Lower leg skin (tissue), 4 donors: ENCODE results near the gene SCN3B. TPM values are rescaled to one million over a fixed set of nuclear protein-coding genes. Genes with fewer than 3 reads are reported as not detected.

Source experiments
- DNase-seq, 2 donors: peaks; one replicate each; pipeline ENCODE4 v3.0.0-alpha.2; 2019; ENCODE audit warnings: low spot score in 2 of 2
- H3K4me3 ChIP-seq: fragments of 200-600 bp; sonication (generic); 2 replicates; pipeline ENCODE4 v1.5.1; 2017; ENCODE audit warnings: mild to moderate bottlenecking, low read depth; ENCODE audit not compliant: poor library complexity, severe bottlenecking
- POLR2A ChIP-seq, 2 donors: fragments of 450-650 bp; IDR thresholded peaks; one replicate each; pipeline ENCODE4 v1.6.1; 2016 to 2017; ENCODE audit warnings: antibody characterized with exemption in 2 of 2, mild to moderate bottlenecking in 1 of 2, moderate library complexity in 1 of 2
- WGBS, 2 donors: methylation state at CpG; one replicate each; pipeline ENCODE4 v1.1.5; 2018; 5-methylcytosine and 5-hydroxymethylcytosine counted together
- intact Hi-C: fragments of 100-400 bp; cut with DNase I; formaldehyde crosslinking; loops from one replicate; pipeline ENCODE4 v1.15.0; 2023; ENCODE audit warnings: low total_unique reads
- total RNA-seq, 4 donors: library from RNA; depleted of rRNA; stranded (reverse); fragments of >200 nt; gene quantifications; one replicate each; pipeline ENCODE4 v1.1.0, GENCODE V29; 2016
- TF ChIP-seq, protein P1 (sequence below), 3 donors: fragments of 450-650 bp; IDR thresholded peaks; one replicate each; pipeline ENCODE4 v1.5.1; 2016; ENCODE audit warnings: antibody characterized with exemption in 3 of 3, mild to moderate bottlenecking in 3 of 3, moderate library complexity in 2 of 3

The SCN3B gene
- total RNA-seq, 4 donors from 2014 or later: 0.51 to 5.1 (median 0.92) TPM

DNA sequence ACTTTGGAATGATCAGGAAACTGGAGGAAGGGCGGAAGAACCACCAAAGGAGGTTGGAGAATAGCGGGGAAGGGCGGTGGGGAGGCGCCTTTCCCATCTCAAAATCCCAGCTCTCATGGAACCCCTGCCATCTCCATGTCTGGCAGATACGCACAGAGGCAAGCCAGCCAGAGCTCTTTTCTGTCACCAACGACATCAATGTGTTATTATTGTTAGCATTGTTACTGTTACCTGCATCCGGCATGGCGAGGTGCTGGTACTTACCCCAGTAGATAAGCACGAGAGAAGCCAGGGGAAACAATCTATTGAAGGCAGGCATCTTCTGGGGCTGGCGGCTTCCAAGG is 969 bp downstream of the SCN3B start:
- WGBS, 2 donors: 12 to 13% methylated on average over 10 of the region's 10 CpGs
- H3K4me3 ChIP-seq: no peak overlapping the region
- TF ChIP-seq, protein P1, sequence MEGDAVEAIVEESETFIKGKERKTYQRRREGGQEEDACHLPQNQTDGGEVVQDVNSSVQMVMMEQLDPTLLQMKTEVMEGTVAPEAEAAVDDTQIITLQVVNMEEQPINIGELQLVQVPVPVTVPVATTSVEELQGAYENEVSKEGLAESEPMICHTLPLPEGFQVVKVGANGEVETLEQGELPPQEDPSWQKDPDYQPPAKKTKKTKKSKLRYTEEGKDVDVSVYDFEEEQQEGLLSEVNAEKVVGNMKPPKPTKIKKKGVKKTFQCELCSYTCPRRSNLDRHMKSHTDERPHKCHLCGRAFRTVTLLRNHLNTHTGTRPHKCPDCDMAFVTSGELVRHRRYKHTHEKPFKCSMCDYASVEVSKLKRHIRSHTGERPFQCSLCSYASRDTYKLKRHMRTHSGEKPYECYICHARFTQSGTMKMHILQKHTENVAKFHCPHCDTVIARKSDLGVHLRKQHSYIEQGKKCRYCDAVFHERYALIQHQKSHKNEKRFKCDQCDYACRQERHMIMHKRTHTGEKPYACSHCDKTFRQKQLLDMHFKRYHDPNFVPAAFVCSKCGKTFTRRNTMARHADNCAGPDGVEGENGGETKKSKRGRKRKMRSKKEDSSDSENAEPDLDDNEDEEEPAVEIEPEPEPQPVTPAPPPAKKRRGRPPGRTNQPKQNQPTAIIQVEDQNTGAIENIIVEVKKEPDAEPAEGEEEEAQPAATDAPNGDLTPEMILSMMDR (IDR thresholded peaks at IDR 0.05): no peak
- no peak for TF ChIP-seq POLR2A (IDR thresholded peaks at IDR 0.05)

DNA sequence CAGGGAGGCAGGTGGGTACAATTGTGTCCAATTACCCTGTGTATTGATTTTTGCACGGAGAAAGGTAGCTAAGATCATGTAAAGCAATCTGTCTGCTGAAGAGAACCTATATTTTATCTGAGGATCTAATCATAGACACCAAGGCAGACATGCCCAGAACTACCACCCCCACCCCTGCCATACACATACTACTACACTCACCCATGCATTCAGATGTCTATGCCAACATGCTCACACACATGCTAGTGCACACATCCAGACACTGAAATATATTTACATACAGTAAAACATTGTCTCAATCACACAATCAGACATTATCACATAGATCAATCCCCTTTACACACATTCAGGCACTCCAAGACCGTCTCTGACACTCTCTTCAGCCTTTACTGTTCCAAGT is 1.8 kb downstream of the SCN3B start:
- intact Hi-C loops: loop anchor here (5.0 kb wide), 1 partner anchor 940 kb away; no protein-coding TSS in a partner anchor
- TF ChIP-seq, protein P1 (IDR thresholded peaks at IDR 0.05): no peak
- no peak for TF ChIP-seq POLR2A (IDR thresholded peaks at IDR 0.05)
- no peak for DNase-seq
- WGBS, 2 donors: 56 to 62% methylated on average over 2 of the region's 2 CpGs
- H3K4me3 ChIP-seq: no peak overlapping the region

More for the DNA sequence above, 969 bp downstream of the SCN3B start:
- intact Hi-C loops: loop anchor here (5.0 kb wide), 1 partner anchor 939 kb away; no protein-coding TSS in a partner anchor
- no peak for DNase-seq

DNA sequence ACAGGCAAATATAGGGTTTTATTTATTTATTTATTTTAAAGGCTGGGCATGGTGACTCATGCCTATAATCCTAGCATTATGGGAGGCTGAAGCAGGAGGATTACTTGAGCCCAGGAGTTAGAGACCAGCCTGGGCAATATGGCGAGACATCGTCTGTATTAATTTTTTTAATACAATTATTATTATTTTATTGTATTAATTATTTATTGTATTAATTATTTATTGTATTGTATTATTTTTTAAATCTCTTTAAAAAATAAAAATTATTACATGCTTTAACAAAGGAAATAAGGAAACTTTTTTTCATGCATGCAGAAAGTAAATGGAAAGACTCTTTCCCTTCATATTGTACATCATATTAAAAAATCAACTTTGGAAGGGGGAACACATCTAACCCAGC is 3.5 kb downstream of the SCN3B start:
- 97% methylated on average over 2 of the region's 2 CpGs for WGBS, 2 donors
- DNase-seq: no peak
- TF ChIP-seq POLR2A (IDR thresholded peaks at IDR 0.05): no peak
- TF ChIP-seq, protein P1 (IDR thresholded peaks at IDR 0.05): no peak
- no peak overlapping the region for H3K4me3 ChIP-seq
- intact Hi-C loops: loop anchor here (5.0 kb wide), 1 partner anchor 941 kb away; no protein-coding TSS in a partner anchor

DNA sequence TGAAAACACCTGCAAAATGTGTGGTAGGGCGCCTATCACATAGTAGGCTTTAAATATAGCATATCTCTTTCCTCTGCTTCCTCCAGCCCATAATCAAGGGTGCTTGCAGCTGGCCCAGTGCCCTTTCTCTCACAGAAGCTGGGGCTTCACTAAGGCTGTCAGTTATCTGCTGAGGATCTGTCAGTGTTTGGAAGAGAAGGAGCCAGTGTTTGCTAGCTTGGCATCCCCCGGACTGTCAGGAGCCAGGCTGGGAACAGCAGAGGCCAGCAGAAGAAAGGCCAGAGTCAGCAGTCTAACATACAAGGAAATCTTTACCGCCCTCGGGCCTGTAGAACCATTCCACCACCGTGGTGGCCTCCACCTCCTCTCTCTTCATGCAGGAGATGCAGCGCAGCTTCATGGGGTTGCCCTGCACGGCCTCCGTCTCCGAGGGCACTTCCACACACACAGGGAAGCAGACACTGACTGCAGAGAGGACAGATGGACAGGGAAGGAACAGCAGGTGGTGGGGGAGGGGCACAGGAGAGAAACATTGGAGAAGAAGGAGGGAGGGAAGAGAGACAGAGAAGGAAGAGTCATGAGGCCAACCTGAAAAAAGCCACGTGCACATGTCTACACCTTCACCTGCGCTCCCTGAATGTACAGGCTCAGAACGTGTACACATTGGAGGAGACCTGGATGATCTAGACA is 9.0 kb downstream of the SCN3B start:
- 79 to 84% methylated on average over 12 of the region's 12 CpGs for WGBS, 2 donors
- TF ChIP-seq, protein P1 (IDR thresholded peaks at IDR 0.05): no peak
- no peak for TF ChIP-seq POLR2A (IDR thresholded peaks at IDR 0.05)
- DNase-seq: no peak
- intact Hi-C loops: no loop called here
- no peak overlapping the region for H3K4me3 ChIP-seq

DNA sequence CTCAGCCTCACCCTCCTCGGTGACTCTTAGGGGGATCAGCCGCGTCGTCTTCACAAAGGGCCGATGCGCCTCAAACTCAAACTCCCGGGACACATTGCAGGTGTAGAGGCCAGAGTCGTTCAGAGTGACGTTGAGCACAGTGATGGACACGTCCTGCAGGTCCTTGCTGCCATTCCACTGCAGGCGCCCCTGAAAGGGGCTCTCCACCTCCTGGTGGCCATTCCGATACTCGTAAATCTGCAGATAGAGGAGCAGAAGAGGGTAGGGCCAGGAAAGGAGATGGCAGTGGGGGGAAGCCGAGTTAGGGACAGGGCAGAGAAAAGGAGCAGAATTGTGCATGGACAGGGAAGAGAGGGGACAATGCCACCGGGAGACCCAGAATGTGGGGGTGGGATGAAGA is 12.0 kb downstream of the SCN3B start:
- H3K4me3 ChIP-seq: no peak overlapping the region
- 88 to 90% methylated on average over 15 of the region's 15 CpGs for WGBS, 2 donors
- TF ChIP-seq, protein P1 (IDR thresholded peaks at IDR 0.05): no peak
- no peak for TF ChIP-seq POLR2A (IDR thresholded peaks at IDR 0.05)
- no peak for DNase-seq
- intact Hi-C loops: loop anchor here (5.0 kb wide), 1 partner anchor 65 kb away; no protein-coding TSS in a partner anchor

DNA sequence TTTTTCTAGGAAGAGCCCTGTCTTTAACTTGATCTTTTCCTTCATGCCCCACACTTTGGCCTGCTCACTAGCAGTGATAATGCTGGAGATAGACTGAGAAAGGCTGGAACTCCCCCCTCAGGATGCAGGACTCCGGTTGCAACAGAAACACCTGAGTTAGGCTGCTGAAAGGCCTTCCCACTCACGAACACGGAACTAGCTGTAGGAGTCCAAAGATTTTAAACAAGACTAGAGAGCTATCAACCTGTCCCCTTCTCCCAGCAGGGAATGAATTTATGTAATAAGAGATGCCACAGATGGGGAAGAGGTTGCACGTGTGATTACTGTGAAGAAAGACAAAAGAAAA is 13.0 kb downstream of the SCN3B start:
- H3K4me3 ChIP-seq: no peak overlapping the region
- 67 to 72% methylated on average over 4 of the region's 4 CpGs for WGBS, 2 donors
- intact Hi-C loops: loop anchor here (5.0 kb wide), 1 partner anchor 66 kb away; no protein-coding TSS in a partner anchor
- DNase-seq: no peak
- TF ChIP-seq, protein P1 (IDR thresholded peaks at IDR 0.05): no peak
- no peak for TF ChIP-seq POLR2A (IDR thresholded peaks at IDR 0.05)
